T-helper 2 cell (primary cell): ENCODE measurements around the gene C22orf23.
A peak's percentile ranks its signal among the peaks of the same experiment; 100 is the strongest.
"Not testable (repeated sequence)": the region's sequence is repeated elsewhere in the genome, so short reads cannot be mapped to it uniquely, and the experiment has no call there.

Experiments used
- DNase-seq, 5 experiments: peaks; one replicate each; pipeline versions ENCODE4 v3.0.0 to v3.0.0-alpha.2; 2012 to 2022

Gene C22orf23

GRCh38 chr22:37953062-37953436, 352 bp downstream of the C22orf23 start:
- no peak for DNase-seq

- not testable (repeated sequence) for DNase-seq
Measured at GRCh38 chr22:37952629-37953028, 772 bp downstream of the C22orf23 start.

GRCh38 chr22:37951305-37951704, 2.1 kb downstream of the C22orf23 start:
- DNase-seq: no peak

- not testable (repeated sequence) for DNase-seq
Measured at GRCh38 chr22:37947142-37947795, 6.1 kb downstream of the C22orf23 start.

- DNase-seq: not testable (repeated sequence)
Measured at GRCh38 chr22:37944423-37944822, 9.0 kb downstream of the C22orf23 start.

GRCh38 chr22:37943825-37944198, 9.6 kb downstream of the C22orf23 start:
- DNase-seq: no peak

- DNase-seq: no peak
Measured at GRCh38 chr22:37943136-37943824, 10.1 kb downstream of the C22orf23 start.

- no peak for DNase-seq
Measured at GRCh38 chr22:37942133-37942532, 11.3 kb downstream of the C22orf23 start.

GRCh38 chr22:37940698-37941376, 12.6 kb downstream of the C22orf23 start:
- no peak for DNase-seq

GRCh38 chr22:37933711-37934376, 19.6 kb downstream of the C22orf23 start:
- DNase-seq: peak; percentile 57 to 83 (median 69)

- DNase-seq: no peak
Measured at GRCh38 chr22:37932821-37933578, 20.4 kb downstream of the C22orf23 start.

GRCh38 chr22:37932401-37932800, 21.0 kb downstream of the C22orf23 start:
- no peak for DNase-seq

GRCh38 chr22:37931893-37932389, 21.5 kb downstream of the C22orf23 start:
- DNase-seq: no peak

- no peak for DNase-seq
Measured at GRCh38 chr22:37930952-37931440, 22.4 kb downstream of the C22orf23 start.

GRCh38 chr22:37930270-37930951, 23.0 kb downstream of the C22orf23 start:
- DNase-seq: peak in 1 of 5 experiments; percentile 28

- no peak for DNase-seq
Measured at GRCh38 chr22:37929390-37929789, 24.0 kb downstream of the C22orf23 start.

GRCh38 chr22:37927637-37927936, 25.8 kb downstream of the C22orf23 start:
- no peak for DNase-seq

- no peak for DNase-seq
Measured at GRCh38 chr22:37926771-37927636, 26.4 kb downstream of the C22orf23 start.

- no peak for DNase-seq
Measured at GRCh38 chr22:37926358-37926757, 27.0 kb downstream of the C22orf23 start.

GRCh38 chr22:37925767-37926166, 27.6 kb downstream of the C22orf23 start:
- DNase-seq: no peak

- DNase-seq: no peak
Measured at GRCh38 chr22:37925330-37925729, 28.1 kb downstream of the C22orf23 start.
